GM12878 (cell line): ENCODE data around the gene DNAH2.

Source experiments
- HDGF ChIP-seq: fragments of 450-650 bp; IDR thresholded peaks from 2 replicates; pipeline ENCODE4 v1.6.1; 2016; ENCODE audit warnings: antibody characterized with exemption
- JUND ChIP-seq: IDR thresholded peaks from 2 replicates; pipeline ENCODE4 v1.6.1; 2012; ENCODE audit warnings: low read depth, mild to moderate bottlenecking, low read length, improper control_type of control experiment, moderate library complexity
- MAX ChIP-seq: IDR thresholded peaks from 2 replicates; pipeline ENCODE4 v1.6.1; 2012; ENCODE audit warnings: low read depth, low read length, improper control_type of control experiment
- TF ChIP-seq, protein P1 (sequence below), 3 experiments: IDR thresholded peaks in 2 of 3; conservative IDR thresholded peaks in 1 of 3; 2 replicates each; pipeline ENCODE4 v1.5.1; 2011; ENCODE audit warnings: low read depth in 3 of 3, low read length in 3 of 3, mild to moderate bottlenecking in 3 of 3, control low read depth in 2 of 3, moderate library complexity in 2 of 3, inconsistent platforms in 1 of 3, mixed read lengths in 1 of 3; ENCODE audit not compliant: control insufficient read depth in 2 of 3, insufficient read depth in 1 of 3; ENCODE audit errors: extremely low read depth in 1 of 3
- TF ChIP-seq, protein P2 (sequence below): fragments of 450-650 bp; IDR thresholded peaks from 2 replicates; pipeline ENCODE4 v1.6.1; 2016; ENCODE audit warnings: mild to moderate bottlenecking, moderate library complexity, borderline replicate concordance

DNA sequence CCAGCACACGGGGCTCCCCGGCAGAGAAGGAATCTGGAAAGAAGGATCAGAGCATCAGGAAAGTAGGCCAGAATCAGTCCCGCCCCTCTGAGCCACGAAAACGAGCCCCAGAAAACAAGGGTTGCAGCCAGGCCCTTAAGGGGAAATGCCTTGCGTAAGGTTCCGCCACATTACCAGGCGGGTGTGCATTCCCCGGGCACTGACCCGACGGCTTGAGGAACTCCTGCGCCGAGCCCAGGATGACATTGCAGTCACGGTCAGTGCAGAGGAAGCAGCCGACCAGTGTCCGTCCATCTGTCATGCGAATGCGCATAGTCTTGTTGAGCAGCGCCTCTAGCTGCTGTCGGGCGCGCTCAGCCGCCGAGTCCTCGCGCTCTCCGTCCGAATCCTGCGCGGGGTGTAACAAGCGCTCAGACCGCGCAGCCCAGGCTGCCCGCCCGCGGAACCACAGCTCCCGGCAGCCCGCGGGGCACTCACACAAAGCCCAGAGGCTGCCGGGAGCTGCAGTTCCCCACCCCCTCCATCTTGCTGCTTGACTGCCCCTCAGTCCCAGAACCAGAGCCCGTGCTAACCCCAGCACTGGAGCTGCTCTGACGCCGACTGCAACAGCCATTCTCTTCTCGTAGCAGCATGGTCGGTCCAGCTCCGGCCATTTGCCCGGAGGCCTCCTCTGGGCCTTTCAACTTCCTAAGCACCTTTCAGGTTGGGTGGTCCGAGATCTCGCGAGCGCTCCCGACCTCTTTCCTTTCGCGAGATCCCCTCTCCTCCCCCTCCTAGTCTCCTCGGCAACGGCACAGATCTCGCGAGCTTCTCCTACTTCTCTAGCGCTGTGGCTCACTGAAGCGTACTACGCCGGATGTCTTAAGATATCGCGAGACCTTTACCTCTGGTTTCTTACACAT, 139.5 kb downstream of the DNAH2 start, which contains the start of gene NAA38:
- TF ChIP-seq HDGF = peak; percentile 63
- TF ChIP-seq MAX = no peak
- TF ChIP-seq, protein P1, sequence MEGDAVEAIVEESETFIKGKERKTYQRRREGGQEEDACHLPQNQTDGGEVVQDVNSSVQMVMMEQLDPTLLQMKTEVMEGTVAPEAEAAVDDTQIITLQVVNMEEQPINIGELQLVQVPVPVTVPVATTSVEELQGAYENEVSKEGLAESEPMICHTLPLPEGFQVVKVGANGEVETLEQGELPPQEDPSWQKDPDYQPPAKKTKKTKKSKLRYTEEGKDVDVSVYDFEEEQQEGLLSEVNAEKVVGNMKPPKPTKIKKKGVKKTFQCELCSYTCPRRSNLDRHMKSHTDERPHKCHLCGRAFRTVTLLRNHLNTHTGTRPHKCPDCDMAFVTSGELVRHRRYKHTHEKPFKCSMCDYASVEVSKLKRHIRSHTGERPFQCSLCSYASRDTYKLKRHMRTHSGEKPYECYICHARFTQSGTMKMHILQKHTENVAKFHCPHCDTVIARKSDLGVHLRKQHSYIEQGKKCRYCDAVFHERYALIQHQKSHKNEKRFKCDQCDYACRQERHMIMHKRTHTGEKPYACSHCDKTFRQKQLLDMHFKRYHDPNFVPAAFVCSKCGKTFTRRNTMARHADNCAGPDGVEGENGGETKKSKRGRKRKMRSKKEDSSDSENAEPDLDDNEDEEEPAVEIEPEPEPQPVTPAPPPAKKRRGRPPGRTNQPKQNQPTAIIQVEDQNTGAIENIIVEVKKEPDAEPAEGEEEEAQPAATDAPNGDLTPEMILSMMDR (IDR thresholded peaks at IDR 0.05 in 2 of 3, conservative IDR thresholded peaks at IDR 0.05 in 1 of 3; ENCODE audit: control insufficient read depth in 2 of 3, extremely low read depth in 1 of 3, insufficient read depth in 1 of 3, low read depth in 3 of 3, low read length in 3 of 3) = peak in 2 of 3 experiments; percentile 48 to 69; a peak in 5 of 6 replicates
- no peak for TF ChIP-seq JUND
- TF ChIP-seq, protein P2, sequence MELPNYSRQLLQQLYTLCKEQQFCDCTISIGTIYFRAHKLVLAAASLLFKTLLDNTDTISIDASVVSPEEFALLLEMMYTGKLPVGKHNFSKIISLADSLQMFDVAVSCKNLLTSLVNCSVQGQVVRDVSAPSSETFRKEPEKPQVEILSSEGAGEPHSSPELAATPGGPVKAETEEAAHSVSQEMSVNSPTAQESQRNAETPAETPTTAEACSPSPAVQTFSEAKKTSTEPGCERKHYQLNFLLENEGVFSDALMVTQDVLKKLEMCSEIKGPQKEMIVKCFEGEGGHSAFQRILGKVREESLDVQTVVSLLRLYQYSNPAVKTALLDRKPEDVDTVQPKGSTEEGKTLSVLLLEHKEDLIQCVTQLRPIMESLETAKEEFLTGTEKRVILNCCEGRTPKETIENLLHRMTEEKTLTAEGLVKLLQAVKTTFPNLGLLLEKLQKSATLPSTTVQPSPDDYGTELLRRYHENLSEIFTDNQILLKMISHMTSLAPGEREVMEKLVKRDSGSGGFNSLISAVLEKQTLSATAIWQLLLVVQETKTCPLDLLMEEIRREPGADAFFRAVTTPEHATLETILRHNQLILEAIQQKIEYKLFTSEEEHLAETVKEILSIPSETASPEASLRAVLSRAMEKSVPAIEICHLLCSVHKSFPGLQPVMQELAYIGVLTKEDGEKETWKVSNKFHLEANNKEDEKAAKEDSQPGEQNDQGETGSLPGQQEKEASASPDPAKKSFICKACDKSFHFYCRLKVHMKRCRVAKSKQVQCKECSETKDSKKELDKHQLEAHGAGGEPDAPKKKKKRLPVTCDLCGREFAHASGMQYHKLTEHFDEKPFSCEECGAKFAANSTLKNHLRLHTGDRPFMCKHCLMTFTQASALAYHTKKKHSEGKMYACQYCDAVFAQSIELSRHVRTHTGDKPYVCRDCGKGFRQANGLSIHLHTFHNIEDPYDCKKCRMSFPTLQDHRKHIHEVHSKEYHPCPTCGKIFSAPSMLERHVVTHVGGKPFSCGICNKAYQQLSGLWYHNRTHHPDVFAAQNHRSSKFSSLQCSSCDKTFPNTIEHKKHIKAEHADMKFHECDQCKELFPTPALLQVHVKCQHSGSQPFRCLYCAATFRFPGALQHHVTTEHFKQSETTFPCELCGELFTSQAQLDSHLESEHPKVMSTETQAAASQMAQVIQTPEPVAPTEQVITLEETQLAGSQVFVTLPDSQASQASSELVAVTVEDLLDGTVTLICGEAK = peak; percentile 80
